Measurements from ENCODE around the gene LRRC8B.

LRRC8B gene

DNA sequence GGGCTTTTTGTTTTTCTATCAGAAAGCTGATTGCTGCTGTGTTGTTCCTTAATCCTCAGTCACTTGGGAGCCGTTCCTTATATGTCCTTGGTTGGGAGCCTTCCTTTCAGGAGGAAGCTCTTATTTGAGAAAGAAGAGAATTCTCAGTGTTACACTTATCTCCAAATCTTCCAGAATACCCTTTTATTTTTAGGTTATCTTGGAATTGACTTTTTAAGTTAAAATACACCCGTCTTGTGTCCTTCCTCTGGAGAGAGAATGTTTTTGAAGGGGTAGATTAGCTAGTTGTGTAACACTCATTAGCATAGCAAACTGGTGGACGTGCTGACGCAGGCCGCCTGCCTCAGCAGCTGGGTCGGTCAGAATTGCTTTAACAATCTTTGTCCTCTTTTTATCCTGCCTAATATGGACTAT is 42.1 kb downstream of the LRRC8B start:
- peaks cover 9% of the 10 kb centered on the region for H3K4me1 ChIP-seq (ENCODE audit: control insufficient read depth, insufficient read depth, low read length, poor library complexity, severe bottlenecking)
- WGBS, 2 experiments (ENCODE audit: insufficient coverage in 2 of 2), result 0% methylated on average over 1 of the region's 6 CpGs; no CpG with 5 or more reads in 1 of the 2 experiments
- peak overlapping the region; percentile 89 for H3K27ac ChIP-seq (ENCODE audit: low read depth, low read length, severe bottlenecking)
- peak overlapping the region; percentile 6 for H3K4me3 ChIP-seq (ENCODE audit: extremely low read depth, insufficient read depth, low read length, poor library complexity, severe bottlenecking)
- H3K9me3 ChIP-seq (ENCODE audit: control insufficient read depth, low read length), result no peaks in the 10 kb centered on the region
- peaks cover 10% of the 10 kb centered on the region for H3K36me3 ChIP-seq (ENCODE audit: control insufficient read depth, insufficient read depth, low read length)

DNA sequence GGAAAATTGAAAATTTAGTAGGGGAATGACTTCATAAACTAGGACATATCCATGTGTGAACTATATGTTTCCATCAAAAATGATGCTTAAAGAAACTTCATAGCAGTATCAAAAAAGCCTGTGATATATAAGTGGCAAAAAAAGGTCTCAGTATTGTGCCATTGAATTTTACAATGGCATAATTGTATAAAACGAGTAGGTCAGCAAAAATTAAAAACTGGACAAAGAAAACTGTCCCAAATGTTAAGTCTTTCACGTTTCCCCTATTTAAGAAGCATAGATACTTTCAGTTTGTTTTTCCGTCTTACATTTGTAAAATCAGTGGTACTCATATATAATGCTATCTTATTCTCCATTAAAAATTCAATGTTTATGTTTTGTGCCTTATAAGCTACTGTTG is 43.2 kb downstream of the LRRC8B start:
- 50 to 60% methylated on average over 1 of the region's 3 CpGs for WGBS, 2 experiments (ENCODE audit: insufficient coverage in 2 of 2)
- H3K27ac ChIP-seq (ENCODE audit: low read depth, low read length, severe bottlenecking), result peak overlapping the region; percentile 89
- peaks cover 13% of the 10 kb centered on the region for H3K36me3 ChIP-seq (ENCODE audit: control insufficient read depth, insufficient read depth, low read length)
- no peaks in the 10 kb centered on the region for H3K9me3 ChIP-seq (ENCODE audit: control insufficient read depth, low read length)
- peaks cover 9% of the 10 kb centered on the region for H3K4me1 ChIP-seq (ENCODE audit: control insufficient read depth, insufficient read depth, low read length, poor library complexity, severe bottlenecking)
- H3K4me3 ChIP-seq (ENCODE audit: extremely low read depth, insufficient read depth, low read length, poor library complexity, severe bottlenecking), result no peak overlapping the region

DNA sequence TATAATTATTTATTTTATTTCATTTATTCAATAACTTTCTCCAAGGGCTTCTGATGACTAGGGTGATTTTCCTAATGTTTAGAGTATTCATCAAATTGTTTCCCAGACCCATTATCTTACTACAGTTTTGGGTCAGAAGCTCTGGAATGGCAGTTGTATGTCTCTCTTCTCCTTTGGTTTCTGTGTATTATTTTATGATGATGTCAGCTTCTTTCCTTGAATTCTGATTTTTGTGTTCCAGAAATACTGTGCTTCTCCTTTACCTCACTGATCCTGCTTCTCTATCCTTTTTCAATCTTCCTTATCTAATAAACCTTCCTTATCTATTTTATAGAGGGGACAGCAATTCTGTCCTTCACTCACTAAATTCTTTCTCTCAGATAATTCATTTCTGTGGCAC is 48.8 kb downstream of the LRRC8B start:
- no peak overlapping the region for H3K27ac ChIP-seq (ENCODE audit: low read depth, low read length, severe bottlenecking)
- H3K4me3 ChIP-seq (ENCODE audit: extremely low read depth, insufficient read depth, low read length, poor library complexity, severe bottlenecking), result no peak overlapping the region
- peaks cover 3% of the 10 kb centered on the region for H3K4me1 ChIP-seq (ENCODE audit: control insufficient read depth, insufficient read depth, low read length, poor library complexity, severe bottlenecking)
- peaks cover 19% of the 10 kb centered on the region for H3K36me3 ChIP-seq (ENCODE audit: control insufficient read depth, insufficient read depth, low read length)
- H3K9me3 ChIP-seq (ENCODE audit: control insufficient read depth, low read length), result no peaks in the 10 kb centered on the region

DNA sequence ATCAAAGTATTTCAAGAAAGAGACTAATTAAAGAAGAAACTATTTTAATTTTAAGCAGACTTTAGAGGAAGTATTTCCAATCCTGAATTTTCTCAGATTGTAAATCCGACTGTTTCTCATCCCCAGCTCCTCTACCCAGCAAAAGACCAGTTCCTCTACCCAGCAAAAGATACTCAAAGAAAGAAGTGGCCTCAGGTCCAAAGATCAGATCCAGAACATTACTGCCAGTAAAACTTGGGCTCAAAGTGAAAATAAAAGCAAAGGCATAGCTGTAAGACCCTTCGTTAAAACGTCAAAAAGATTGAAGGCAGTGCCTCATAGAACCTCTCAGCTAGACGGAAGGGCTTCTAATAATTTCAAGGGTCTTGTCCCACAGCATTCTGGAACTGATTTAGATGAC is 50.0 kb downstream of the LRRC8B start:
- Histone ChIP-seq H3K36me3 (ENCODE audit: control insufficient read depth, insufficient read depth, low read length) (peaks cover 18% of the 10 kb centered on the region), H3K27ac (ENCODE audit: low read depth, low read length, severe bottlenecking) (no peak overlapping the region), H3K9me3 (ENCODE audit: control insufficient read depth, low read length) (no peaks in the 10 kb centered on the region), H3K4me1 (ENCODE audit: control insufficient read depth, insufficient read depth, low read length, poor library complexity, severe bottlenecking) (peaks cover 3% of the 10 kb centered on the region), H3K4me3 (ENCODE audit: extremely low read depth, insufficient read depth, low read length, poor library complexity, severe bottlenecking) (no peak overlapping the region)
- WGBS, 2 experiments (ENCODE audit: insufficient coverage in 2 of 2), result 96 to 100% methylated on average over 3 of the region's 4 CpGs

DNA sequence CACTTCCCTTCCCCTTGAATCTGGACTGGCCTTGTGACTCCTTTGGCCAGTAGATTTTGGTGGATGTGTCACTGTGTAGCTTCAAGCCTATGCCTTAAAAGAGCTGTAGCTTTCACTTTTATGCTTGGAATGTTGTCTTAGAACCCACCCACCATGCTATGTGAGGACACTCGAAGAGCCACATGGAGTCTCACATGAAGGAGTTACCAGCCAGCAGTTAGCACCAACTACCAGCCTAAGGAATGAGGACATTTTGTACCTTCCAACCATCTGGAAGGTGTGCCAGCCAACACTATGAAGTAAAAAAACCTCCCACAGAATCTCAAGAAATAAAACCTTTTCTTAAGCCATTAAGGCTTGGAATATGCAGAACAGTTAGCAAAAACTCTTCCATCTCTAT is 50.6 kb downstream of the LRRC8B start:
- H3K9me3 ChIP-seq (ENCODE audit: control insufficient read depth, low read length), result no peaks in the 10 kb centered on the region
- H3K4me3 ChIP-seq (ENCODE audit: extremely low read depth, insufficient read depth, low read length, poor library complexity, severe bottlenecking), result no peak overlapping the region
- WGBS, 2 experiments (ENCODE audit: insufficient coverage in 2 of 2), result 80% methylated on average over 1 of the region's 1 CpG; no CpG with 5 or more reads in 1 of the 2 experiments
- peaks cover 15% of the 10 kb centered on the region for H3K36me3 ChIP-seq (ENCODE audit: control insufficient read depth, insufficient read depth, low read length)
- peaks cover 3% of the 10 kb centered on the region for H3K4me1 ChIP-seq (ENCODE audit: control insufficient read depth, insufficient read depth, low read length, poor library complexity, severe bottlenecking)
- H3K27ac ChIP-seq (ENCODE audit: low read depth, low read length, severe bottlenecking), result no peak overlapping the region

DNA sequence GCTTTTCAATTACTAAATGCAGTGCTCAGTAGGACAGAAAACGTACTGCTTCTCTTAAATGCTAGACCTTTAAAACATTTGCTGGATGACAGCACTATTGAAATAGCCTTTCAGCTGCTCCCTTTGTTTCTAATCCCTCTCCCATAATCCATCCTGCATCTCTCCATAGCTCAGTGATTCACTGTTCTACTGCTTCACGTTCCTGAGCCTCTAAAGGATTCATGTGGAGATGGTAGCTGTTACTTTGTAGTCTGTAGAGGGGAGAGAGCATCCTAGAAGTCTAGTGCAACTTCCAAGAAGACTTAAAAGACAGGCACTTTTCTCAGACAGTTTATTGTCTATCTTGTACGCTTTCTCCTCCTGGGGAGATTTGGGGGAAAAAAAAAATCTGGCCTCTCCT is 51.4 kb downstream of the LRRC8B start:
- Histone ChIP-seq H3K9me3 (ENCODE audit: control insufficient read depth, low read length) (no peaks in the 10 kb centered on the region), H3K4me1 (ENCODE audit: control insufficient read depth, insufficient read depth, low read length, poor library complexity, severe bottlenecking) (peaks cover 3% of the 10 kb centered on the region), H3K4me3 (ENCODE audit: extremely low read depth, insufficient read depth, low read length, poor library complexity, severe bottlenecking) (no peak overlapping the region), H3K27ac (ENCODE audit: low read depth, low read length, severe bottlenecking) (no peak overlapping the region), H3K36me3 (ENCODE audit: control insufficient read depth, insufficient read depth, low read length) (peaks cover 9% of the 10 kb centered on the region)
- WGBS, 2 experiments (ENCODE audit: insufficient coverage in 2 of 2), result 100% methylated on average over 1 of the region's 3 CpGs; no CpG with 5 or more reads in 1 of the 2 experiments

DNA sequence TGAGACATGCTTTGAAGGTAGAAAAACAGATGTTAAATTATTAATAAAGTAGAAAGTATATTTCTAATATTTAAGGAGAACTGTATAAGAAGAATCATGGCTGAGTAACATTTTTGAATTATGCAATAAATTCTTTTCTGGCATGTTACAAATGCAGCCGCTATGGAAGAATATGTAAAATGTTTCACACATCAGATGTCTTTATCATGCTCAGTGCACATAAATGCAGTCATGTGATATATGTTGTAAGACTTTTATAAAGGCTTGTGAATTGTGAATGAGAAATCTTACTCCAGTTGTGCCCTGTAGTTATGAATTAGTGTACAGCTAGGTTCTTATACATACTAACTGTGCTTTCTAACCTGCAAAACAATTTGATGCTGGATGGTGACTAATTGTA is 53.5 kb downstream of the LRRC8B start:
- Histone ChIP-seq H3K4me1 (ENCODE audit: control insufficient read depth, insufficient read depth, low read length, poor library complexity, severe bottlenecking) (peaks cover 3% of the 10 kb centered on the region), H3K27ac (ENCODE audit: low read depth, low read length, severe bottlenecking) (no peak overlapping the region), H3K4me3 (ENCODE audit: extremely low read depth, insufficient read depth, low read length, poor library complexity, severe bottlenecking) (no peak overlapping the region), H3K36me3 (ENCODE audit: control insufficient read depth, insufficient read depth, low read length) (peaks cover 18% of the 10 kb centered on the region), H3K9me3 (ENCODE audit: control insufficient read depth, low read length) (no peaks in the 10 kb centered on the region)
- no CpG with 5 or more reads among the region's 1 CpG for WGBS, 2 experiments (ENCODE audit: insufficient coverage in 2 of 2)

DNA sequence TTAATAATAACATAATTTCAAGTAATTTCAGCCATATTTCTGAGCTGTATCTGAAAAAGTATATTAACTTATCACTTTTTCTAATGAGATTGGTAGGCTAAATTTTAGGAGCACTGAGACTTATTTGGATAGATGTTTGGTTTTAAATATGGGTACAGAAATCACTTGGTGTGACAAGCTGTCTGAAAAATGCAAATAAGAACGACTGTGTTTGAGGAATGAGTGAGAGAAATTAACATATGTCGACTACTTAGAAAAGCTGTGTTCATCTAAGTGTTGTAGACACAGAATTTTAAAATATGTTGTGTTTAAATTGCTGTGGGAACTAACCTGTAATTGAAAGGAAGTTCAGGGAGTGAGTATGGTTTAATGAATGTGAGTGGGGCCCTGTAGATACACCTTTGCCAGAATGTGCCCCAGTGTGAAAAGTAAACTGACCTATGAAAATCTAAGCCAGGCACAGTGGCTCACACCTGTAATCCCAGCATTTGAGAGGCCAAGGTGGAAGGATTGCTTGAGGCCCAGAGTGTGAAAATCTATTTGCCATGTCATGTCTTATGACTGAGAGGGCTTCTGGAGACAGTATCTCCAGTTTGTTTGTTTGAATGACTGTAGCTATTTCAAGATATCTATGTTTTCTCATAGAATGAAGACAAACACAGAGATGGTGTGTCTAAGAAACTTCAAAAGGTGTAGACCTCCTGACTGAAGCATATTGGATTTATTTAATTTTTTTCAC is 54.5 kb downstream of the LRRC8B start:
- Histone ChIP-seq H3K4me1 (ENCODE audit: control insufficient read depth, insufficient read depth, low read length, poor library complexity, severe bottlenecking) (peaks cover 3% of the 10 kb centered on the region), H3K27ac (ENCODE audit: low read depth, low read length, severe bottlenecking) (no peak overlapping the region), H3K36me3 (ENCODE audit: control insufficient read depth, insufficient read depth, low read length) (peaks cover 20% of the 10 kb centered on the region), H3K4me3 (ENCODE audit: extremely low read depth, insufficient read depth, low read length, poor library complexity, severe bottlenecking) (no peak overlapping the region), H3K9me3 (ENCODE audit: control insufficient read depth, low read length) (no peaks in the 10 kb centered on the region)
- 86 to 90% methylated on average over 2 of the region's 2 CpGs for WGBS, 2 experiments (ENCODE audit: insufficient coverage in 2 of 2)

DNA sequence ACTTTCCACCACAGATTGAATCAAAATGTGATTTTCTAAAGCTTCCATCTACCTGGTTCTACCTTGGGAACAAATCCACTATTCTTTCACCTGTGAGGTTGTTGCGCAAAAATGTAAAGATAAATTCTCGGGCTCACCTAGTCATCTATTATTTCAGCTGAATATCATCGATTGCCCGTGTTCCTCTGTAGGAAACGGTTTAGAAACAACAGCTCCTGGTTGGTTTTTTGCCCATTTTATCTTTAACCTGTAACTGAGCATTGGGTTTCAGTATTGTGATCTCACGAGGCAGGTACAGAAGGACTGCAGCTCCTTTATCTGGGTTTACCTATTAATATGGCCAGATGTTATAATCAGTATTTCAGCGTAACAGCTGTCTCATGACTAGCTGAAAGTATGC is 55.4 kb downstream of the LRRC8B start:
- WGBS, 2 experiments (ENCODE audit: insufficient coverage in 2 of 2), result 92 to 97% methylated on average over 6 to 7 of the region's 7 CpGs
- H3K36me3 ChIP-seq (ENCODE audit: control insufficient read depth, insufficient read depth, low read length), result peaks cover 22% of the 10 kb centered on the region
- H3K4me3 ChIP-seq (ENCODE audit: extremely low read depth, insufficient read depth, low read length, poor library complexity, severe bottlenecking), result no peak overlapping the region
- H3K4me1 ChIP-seq (ENCODE audit: control insufficient read depth, insufficient read depth, low read length, poor library complexity, severe bottlenecking), result peaks cover under 1% of the 10 kb centered on the region
- no peak overlapping the region for H3K27ac ChIP-seq (ENCODE audit: low read depth, low read length, severe bottlenecking)
- no peaks in the 10 kb centered on the region for H3K9me3 ChIP-seq (ENCODE audit: control insufficient read depth, low read length)

DNA sequence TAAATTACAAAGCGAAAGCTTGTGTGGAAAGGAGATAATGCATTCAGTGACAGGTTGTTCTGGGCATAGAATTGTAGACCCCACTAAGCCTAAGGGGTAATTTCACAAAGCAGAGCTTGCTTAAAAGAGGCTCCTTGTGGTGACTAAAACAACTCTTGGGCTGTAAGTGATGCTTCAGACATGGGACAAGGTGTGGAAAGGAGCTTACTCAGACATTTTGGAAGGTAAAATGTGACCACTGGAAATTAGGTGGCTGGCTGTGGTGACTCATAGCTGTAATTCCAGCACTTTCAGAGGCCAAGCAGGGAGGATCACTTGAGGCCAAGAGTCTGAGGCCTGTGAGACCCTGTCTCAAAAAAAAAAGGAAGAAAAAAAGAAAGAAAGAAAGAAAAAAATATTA is 57.2 kb downstream of the LRRC8B start:
- no peak overlapping the region for H3K4me3 ChIP-seq (ENCODE audit: extremely low read depth, insufficient read depth, low read length, poor library complexity, severe bottlenecking)
- WGBS, 2 experiments (ENCODE audit: insufficient coverage in 2 of 2), result no CpG with 5 or more reads among the region's 1 CpG
- H3K4me1 ChIP-seq (ENCODE audit: control insufficient read depth, insufficient read depth, low read length, poor library complexity, severe bottlenecking), result no peaks in the 10 kb centered on the region
- peaks cover 24% of the 10 kb centered on the region for H3K36me3 ChIP-seq (ENCODE audit: control insufficient read depth, insufficient read depth, low read length)
- no peak overlapping the region for H3K27ac ChIP-seq (ENCODE audit: low read depth, low read length, severe bottlenecking)
- H3K9me3 ChIP-seq (ENCODE audit: control insufficient read depth, low read length), result no peaks in the 10 kb centered on the region

DNA sequence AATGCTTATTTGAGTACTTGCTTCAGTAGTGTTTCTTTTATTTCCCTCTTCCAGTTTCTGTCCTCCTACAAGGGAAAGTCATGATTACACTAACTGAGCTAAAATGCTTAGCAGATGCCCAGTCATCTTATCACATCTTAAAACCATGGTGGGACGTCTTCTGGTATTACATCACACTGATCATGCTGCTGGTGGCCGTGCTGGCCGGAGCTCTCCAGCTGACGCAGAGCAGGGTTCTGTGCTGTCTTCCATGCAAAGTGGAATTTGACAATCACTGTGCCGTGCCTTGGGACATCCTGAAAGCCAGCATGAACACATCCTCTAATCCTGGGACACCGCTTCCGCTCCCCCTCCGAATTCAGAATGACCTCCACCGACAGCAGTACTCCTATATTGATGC is 57.9 kb downstream of the LRRC8B start:
- Histone ChIP-seq H3K27ac (ENCODE audit: low read depth, low read length, severe bottlenecking) (no peak overlapping the region), H3K4me1 (ENCODE audit: control insufficient read depth, insufficient read depth, low read length, poor library complexity, severe bottlenecking) (no peaks in the 10 kb centered on the region), H3K36me3 (ENCODE audit: control insufficient read depth, insufficient read depth, low read length) (peaks cover 24% of the 10 kb centered on the region), H3K9me3 (ENCODE audit: control insufficient read depth, low read length) (no peaks in the 10 kb centered on the region), H3K4me3 (ENCODE audit: extremely low read depth, insufficient read depth, low read length, poor library complexity, severe bottlenecking) (no peak overlapping the region)
- WGBS, 2 experiments (ENCODE audit: insufficient coverage in 2 of 2), result 95 to 96% methylated on average over 9 of the region's 9 CpGs
